Left colon (tissue), 2 donors: ENCODE measurements around the gene B4GALT5. TPM values are rescaled to one million over a fixed set of nuclear protein-coding genes. Genes with fewer than 3 reads are reported as not detected.
"Not testable (repeated sequence)": the region's sequence is repeated elsewhere in the genome, so short reads cannot be mapped to it uniquely, and the experiment has no call there.

Experiments used
- ATAC-seq: fragments of 200-7000 bp; cut with Tn5 transposase; one replicate; pipeline ENCODE4 v1.9.1; 2020; ENCODE audit warnings: mild to moderate bottlenecking, moderate library complexity
- DNase-seq, 2 donors: peaks; one replicate each; pipeline ENCODE4 v3.0.0-alpha.2; 2020
- intact Hi-C, 2 donors: fragments of 100-400 bp; cut with DNase I in 1 of 2; cut with micrococcal nuclease in 1 of 2; formaldehyde crosslinking; loops; one replicate each; pipeline versions ENCODE4 v1.11.2 to v1.14.0; 2022; cut with DNase I, micrococcal nuclease
- long read RNA-seq: library from polyadenylated mRNA; unstranded; transcript quantifications from one replicate; pipeline ENCODE4 v2.0.0, GENCODE V29; 2021
- total RNA-seq, 2 donors: library from RNA; stranded (reverse); fragmentation: NEBNext Ultra II Directional; extraction: Animal tissue kit (Norgen Biotek cat#: 25700); gene quantifications; one replicate each; pipeline ENCODE4 v1.2.1, GENCODE V29; 2021
- donor health status: DM: no; HTN: no; CAD: no.
- donor health status: DM: yes; HTN: yes; CAD: no.

B4GALT5 gene
- 10 to 100 TPM; 58.1 to 64.8 TPM for total RNA-seq
- long read RNA-seq, full-length matches to known transcripts, result 7 of 29 reads
- long read RNA-seq, partial matches to known transcripts, result 1 of 29 reads
- long read RNA-seq, other reads (novel, unspliced or antisense), result 21 of 29 reads

GRCh38 chr20:49713753-49714712, at the start of gene B4GALT5:
Gene B4GALT5, minus strand, starts transcription at chr20:49713878. Its CDS starts 188 bp downstream, at chr20:49713690.
- peak; percentile 77 for ATAC-seq
- intact Hi-C loops, result no loop called here
- peak; percentile 67 to 74 for DNase-seq

- no peak for ATAC-seq
- no peak for DNase-seq
These were observed 49.5 kb upstream of the B4GALT5 start for GRCh38 chr20:49762940-49763766.

GRCh38 chr20:49761888-49762287, 48.2 kb upstream of the B4GALT5 start:
- DNase-seq, intact Hi-C loops, ATAC-seq: not testable (repeated sequence)

More at GRCh38 chr20:49762940-49763766, 49.5 kb upstream of the B4GALT5 start:
- intact Hi-C loops, result no loop called here

- intact Hi-C loops, result no loop called here
- ATAC-seq (no peak), DNase-seq (no peak)
These were observed 45.7 kb upstream of the B4GALT5 start for GRCh38 chr20:49759266-49759950.

GRCh38 chr20:49758781-49759180, 45.1 kb upstream of the B4GALT5 start:
- intact Hi-C loops, result no loop called here
- no peak for ATAC-seq

GRCh38 chr20:49757597-49757996, 43.9 kb upstream of the B4GALT5 start:
- intact Hi-C loops, result no loop called here
- DNase-seq (no peak), ATAC-seq (no peak)

More at GRCh38 chr20:49758781-49759180, 45.1 kb upstream of the B4GALT5 start:
- no peak for DNase-seq

- DNase-seq (no peak), ATAC-seq (no peak)
- intact Hi-C loops, result no loop called here
These were observed 42.6 kb upstream of the B4GALT5 start for GRCh38 chr20:49756241-49756640.

GRCh38 chr20:49754596-49754995, 40.9 kb upstream of the B4GALT5 start:
- no peak for DNase-seq
- intact Hi-C loops, result no loop called here
- ATAC-seq, result no peak

- intact Hi-C loops, result no loop called here
- DNase-seq, result no peak
- no peak for ATAC-seq
These were observed 39.5 kb upstream of the B4GALT5 start for GRCh38 chr20:49753133-49753532.

GRCh38 chr20:49752201-49752903, 38.7 kb upstream of the B4GALT5 start:
- intact Hi-C loops, result no loop called here
- DNase-seq (no peak), ATAC-seq (no peak)

GRCh38 chr20:49751397-49751736, 37.7 kb upstream of the B4GALT5 start:
- DNase-seq (no peak), ATAC-seq (no peak)
- intact Hi-C loops, result no loop called here

- DNase-seq, result peak in 1 of 2 donors; percentile 46
- intact Hi-C loops, result no loop called here
- ATAC-seq, result peak; percentile 26
These were observed 37.1 kb upstream of the B4GALT5 start for GRCh38 chr20:49750611-49751396.

GRCh38 chr20:49749625-49750024, 35.9 kb upstream of the B4GALT5 start:
- intact Hi-C loops, result no loop called here
- DNase-seq (no peak), ATAC-seq (no peak)

GRCh38 chr20:49748525-49748838, 34.8 kb upstream of the B4GALT5 start:
- DNase-seq (no peak), ATAC-seq (no peak)
- intact Hi-C loops, result no loop called here

GRCh38 chr20:49747707-49748524, 34.2 kb upstream of the B4GALT5 start:
- ATAC-seq (peak; percentile 40), DNase-seq (peak; percentile 68 to 80)
- intact Hi-C loops, result no loop called here

- DNase-seq (no peak), ATAC-seq (peak; percentile 73)
- intact Hi-C loops, result no loop called here
These were observed 29.3 kb upstream of the B4GALT5 start for GRCh38 chr20:49742948-49743347.

GRCh38 chr20:49741977-49742376, 28.3 kb upstream of the B4GALT5 start:
- ATAC-seq (no peak), DNase-seq (no peak)
- intact Hi-C loops, result no loop called here
